GM13976 (cell line): ENCODE data around the gene DHDDS.

Source experiments
- DNase-seq: peaks from one replicate; pipeline ENCODE4 v3.0.0; 2012; ENCODE audit warnings: low spot score
- in situ Hi-C: fragments of 300-500 bp; cut with MboI; formaldehyde crosslinking; loops from one replicate; pipeline ENCODE4 v1.12.0; 2022; ENCODE audit warnings: low sequenced_read_pairs, mixed read lengths, inconsistent platforms; ENCODE audit not compliant: unreplicated experiment
- TF ChIP-seq, protein P1 (sequence below): IDR thresholded peaks from 2 replicates; pipeline ENCODE4 v1.5.1; 2012; ENCODE audit warnings: borderline replicate concordance, mild to moderate bottlenecking; ENCODE audit not compliant: insufficient read depth; ENCODE audit errors: extremely low read depth, missing control alignments, control extremely low read depth

The DHDDS gene

GRCh38 chr1:26516987-26517765 is 85.1 kb downstream of the DHDDS start:
- TF ChIP-seq, protein P1, sequence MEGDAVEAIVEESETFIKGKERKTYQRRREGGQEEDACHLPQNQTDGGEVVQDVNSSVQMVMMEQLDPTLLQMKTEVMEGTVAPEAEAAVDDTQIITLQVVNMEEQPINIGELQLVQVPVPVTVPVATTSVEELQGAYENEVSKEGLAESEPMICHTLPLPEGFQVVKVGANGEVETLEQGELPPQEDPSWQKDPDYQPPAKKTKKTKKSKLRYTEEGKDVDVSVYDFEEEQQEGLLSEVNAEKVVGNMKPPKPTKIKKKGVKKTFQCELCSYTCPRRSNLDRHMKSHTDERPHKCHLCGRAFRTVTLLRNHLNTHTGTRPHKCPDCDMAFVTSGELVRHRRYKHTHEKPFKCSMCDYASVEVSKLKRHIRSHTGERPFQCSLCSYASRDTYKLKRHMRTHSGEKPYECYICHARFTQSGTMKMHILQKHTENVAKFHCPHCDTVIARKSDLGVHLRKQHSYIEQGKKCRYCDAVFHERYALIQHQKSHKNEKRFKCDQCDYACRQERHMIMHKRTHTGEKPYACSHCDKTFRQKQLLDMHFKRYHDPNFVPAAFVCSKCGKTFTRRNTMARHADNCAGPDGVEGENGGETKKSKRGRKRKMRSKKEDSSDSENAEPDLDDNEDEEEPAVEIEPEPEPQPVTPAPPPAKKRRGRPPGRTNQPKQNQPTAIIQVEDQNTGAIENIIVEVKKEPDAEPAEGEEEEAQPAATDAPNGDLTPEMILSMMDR, result no peak
- in situ Hi-C loops, result no loop called here
- no peak for DNase-seq

DNA sequence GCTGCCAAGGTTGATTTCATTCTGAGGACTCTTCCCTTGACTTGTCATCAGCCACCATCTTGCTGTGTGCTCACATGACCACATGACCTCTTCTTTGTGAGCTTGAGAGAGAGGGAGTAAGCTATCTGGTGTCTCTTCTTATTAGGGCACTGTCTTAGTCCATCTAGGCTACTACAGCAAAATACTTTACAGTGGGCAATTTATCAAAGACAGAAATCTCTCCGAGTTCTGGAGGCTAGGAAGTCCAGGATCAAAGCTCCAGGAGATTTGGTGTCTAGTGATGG is 85.6 kb downstream of the DHDDS start:
- in situ Hi-C loops, result no loop called here
- no peak for DNase-seq
- TF ChIP-seq, protein P1, result no peak

DNA sequence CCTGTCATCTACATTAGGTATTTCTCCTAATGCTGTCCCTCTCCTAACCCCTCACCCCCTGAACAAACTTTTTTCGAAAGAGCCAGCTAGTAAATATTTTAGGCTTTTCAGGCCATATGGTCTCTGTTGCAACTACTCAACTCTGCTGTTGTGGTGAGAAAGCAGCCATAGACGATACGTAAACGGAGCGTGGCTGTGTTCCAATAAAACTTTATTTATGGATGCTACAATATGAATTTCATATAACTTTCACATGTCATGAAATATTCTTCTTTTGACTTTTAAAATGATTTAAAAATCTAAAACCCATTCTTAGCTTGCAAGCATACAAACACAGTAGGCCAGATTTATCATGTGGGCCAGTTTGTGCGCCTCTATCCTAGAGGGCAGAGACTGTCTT is 86.2 kb downstream of the DHDDS start:
- TF ChIP-seq, protein P1, result no peak
- in situ Hi-C loops, result no loop called here
- DNase-seq, result no peak

DNA sequence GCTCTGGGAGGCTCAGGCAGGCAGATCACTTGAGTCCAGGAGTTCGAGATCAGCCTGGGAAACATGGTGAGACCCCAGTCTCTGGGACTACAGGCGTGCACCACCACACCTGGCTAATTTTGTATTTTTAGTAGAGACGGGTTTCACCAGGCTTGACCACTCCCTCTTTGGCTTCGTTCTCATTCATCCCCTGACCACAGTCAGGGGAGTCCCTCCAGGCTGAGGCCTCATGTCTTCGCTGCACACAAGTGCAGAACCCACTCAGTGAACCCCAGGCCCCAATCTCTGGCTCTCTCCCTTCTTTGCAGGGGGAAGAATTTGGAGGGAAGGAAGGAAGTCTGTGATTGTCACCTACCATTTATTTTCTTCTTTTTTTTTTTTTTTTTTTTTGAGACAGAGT is 88.2 kb downstream of the DHDDS start:
- in situ Hi-C loops, result no loop called here
- peak; percentile 59 for DNase-seq
- TF ChIP-seq, protein P1, result no peak
